Stimulated activated CD8-positive, alpha-beta memory T cell treated with anti-CD3 and anti-CD28 coated beads, Interleukin-12 subunit alpha, Interleukin-12 subunit beta, amount 100 ng/mL, for 24 hours (primary cell): ENCODE results near the gene RHO.
"Not testable (repeated sequence)": the region's sequence is repeated elsewhere in the genome, so short reads cannot be mapped to it uniquely, and the experiment has no call there.

ENCODE experiments used
- DNase-seq: peaks from one replicate; pipeline ENCODE4 v3.0.0-alpha.2; 2020; ENCODE audit errors: extremely low read depth

RHO gene

GRCh38 chr3:129499604-129500333, 28.7 kb upstream of the RHO start:
- DNase-seq = not testable (repeated sequence)

GRCh38 chr3:129500334-129500658, 28.1 kb upstream of the RHO start:
- no peak for DNase-seq

GRCh38 chr3:129501630-129502029, 26.8 kb upstream of the RHO start:
- DNase-seq = no peak

- DNase-seq = no peak
Observed at GRCh38 chr3:129502641-129503408, 25.6 kb upstream of the RHO start.

GRCh38 chr3:129503471-129504291, 24.8 kb upstream of the RHO start:
- no peak for DNase-seq

GRCh38 chr3:129504471-129505100, 23.9 kb upstream of the RHO start:
- DNase-seq = no peak

- no peak for DNase-seq
Observed at GRCh38 chr3:129505341-129505740, 23.1 kb upstream of the RHO start.

- DNase-seq = no peak
Observed at GRCh38 chr3:129506231-129506742, 22.2 kb upstream of the RHO start.

GRCh38 chr3:129507181-129507831, 21.1 kb upstream of the RHO start:
- no peak for DNase-seq

GRCh38 chr3:129512595-129512994, 15.8 kb upstream of the RHO start:
- no peak for DNase-seq

- DNase-seq = no peak
Observed at GRCh38 chr3:129513705-129514104, 14.7 kb upstream of the RHO start.

GRCh38 chr3:129514110-129514509, 14.3 kb upstream of the RHO start:
- no peak for DNase-seq

- no peak for DNase-seq
Observed at GRCh38 chr3:129514563-129514962, 13.9 kb upstream of the RHO start.

- DNase-seq = not testable (repeated sequence)
Observed at GRCh38 chr3:129515108-129515820, 13.2 kb upstream of the RHO start.

GRCh38 chr3:129515821-129516432, 12.5 kb upstream of the RHO start:
- not testable (repeated sequence) for DNase-seq

GRCh38 chr3:129517516-129517915, 10.9 kb upstream of the RHO start:
- DNase-seq = no peak

- no peak for DNase-seq
Observed at GRCh38 chr3:129518038-129518561, 10.3 kb upstream of the RHO start.

GRCh38 chr3:129518581-129518980, 9.9 kb upstream of the RHO start:
- DNase-seq = no peak

- no peak for DNase-seq
Observed at GRCh38 chr3:129519449-129519848, 9.0 kb upstream of the RHO start.
